ENCODE data around the gene LLPH. TPM values are rescaled to one million over a fixed set of nuclear protein-coding genes. Genes with fewer than 3 reads are reported as not detected.

LLPH gene
- total RNA-seq, 1 donor from 2014 or later: 19.9 TPM

DNA sequence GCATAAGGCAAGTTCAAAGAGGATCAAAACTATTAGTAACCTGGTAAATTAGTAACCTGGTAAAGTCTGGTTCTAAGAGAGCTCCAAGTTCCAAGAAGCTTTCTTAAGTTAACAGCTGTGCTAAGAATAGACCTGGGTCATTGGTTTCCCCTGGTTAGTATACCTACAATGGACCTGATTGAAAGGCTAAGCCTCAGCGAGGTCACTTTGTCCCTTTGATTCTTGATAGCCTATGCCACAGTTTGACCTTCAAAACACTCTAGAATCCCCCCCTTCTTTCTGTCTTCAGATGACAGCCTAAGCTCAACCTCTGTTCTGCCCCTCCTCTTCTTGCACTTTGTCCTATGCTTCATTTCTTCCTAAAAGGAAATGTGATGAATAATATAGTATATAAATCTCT, 53.0 kb downstream of the LLPH start:
- H3K9me3 Mint-ChIP-seq: peaks cover 2% of the 10 kb centered on the region
- H3F3A ChIP-seq (ENCODE audit: low read depth): no peaks in the 10 kb centered on the region
- no peaks in the 10 kb centered on the region for H4K20me1 ChIP-seq (ENCODE audit: low read depth)
- no peak overlapping the region for H3K27ac ChIP-seq
- no peak overlapping the region for H3K4me3 ChIP-seq
- H3K27me3 Mint-ChIP-seq (ENCODE audit: insufficient read depth, low read depth): no peaks in the 10 kb centered on the region
- H3K79me2 ChIP-seq (ENCODE audit: low read depth): no peaks in the 10 kb centered on the region
- no peak for DNase-seq (ENCODE audit: low spot score)
- no peak overlapping the region for H3K4me2 ChIP-seq
- H3K4me1 ChIP-seq: no peaks in the 10 kb centered on the region
- no peaks in the 10 kb centered on the region for H3K36me3 ChIP-seq
- TF ChIP-seq, protein P1, sequence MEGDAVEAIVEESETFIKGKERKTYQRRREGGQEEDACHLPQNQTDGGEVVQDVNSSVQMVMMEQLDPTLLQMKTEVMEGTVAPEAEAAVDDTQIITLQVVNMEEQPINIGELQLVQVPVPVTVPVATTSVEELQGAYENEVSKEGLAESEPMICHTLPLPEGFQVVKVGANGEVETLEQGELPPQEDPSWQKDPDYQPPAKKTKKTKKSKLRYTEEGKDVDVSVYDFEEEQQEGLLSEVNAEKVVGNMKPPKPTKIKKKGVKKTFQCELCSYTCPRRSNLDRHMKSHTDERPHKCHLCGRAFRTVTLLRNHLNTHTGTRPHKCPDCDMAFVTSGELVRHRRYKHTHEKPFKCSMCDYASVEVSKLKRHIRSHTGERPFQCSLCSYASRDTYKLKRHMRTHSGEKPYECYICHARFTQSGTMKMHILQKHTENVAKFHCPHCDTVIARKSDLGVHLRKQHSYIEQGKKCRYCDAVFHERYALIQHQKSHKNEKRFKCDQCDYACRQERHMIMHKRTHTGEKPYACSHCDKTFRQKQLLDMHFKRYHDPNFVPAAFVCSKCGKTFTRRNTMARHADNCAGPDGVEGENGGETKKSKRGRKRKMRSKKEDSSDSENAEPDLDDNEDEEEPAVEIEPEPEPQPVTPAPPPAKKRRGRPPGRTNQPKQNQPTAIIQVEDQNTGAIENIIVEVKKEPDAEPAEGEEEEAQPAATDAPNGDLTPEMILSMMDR (IDR thresholded peaks at IDR 0.05): no peak
- TF ChIP-seq EZH2phosphoT487 (IDR thresholded peaks at IDR 0.05): no peak
- no peak for TF ChIP-seq EZH2 (IDR thresholded peaks at IDR 0.05)
- H3K4me3 Mint-ChIP-seq: no peak overlapping the region
- H3K36me3 Mint-ChIP-seq: no peaks in the 10 kb centered on the region
- H3K27me3 ChIP-seq: no peaks in the 10 kb centered on the region
- no peak overlapping the region for H2AFZ ChIP-seq (replicated peaks)
- no peaks in the 10 kb centered on the region for H3K9me3 ChIP-seq (ENCODE audit: low read depth)
- no peak overlapping the region for H3K27ac Mint-ChIP-seq
- no peak overlapping the region for H3K9ac ChIP-seq
- H3K4me1 Mint-ChIP-seq: no peaks in the 10 kb centered on the region

- Mint-ChIP-seq H3K27me3 (ENCODE audit: insufficient read depth, low read depth) (no peaks in the 10 kb centered on the region), H3K27ac (no peak overlapping the region), H3K4me3 (no peak overlapping the region), H3K4me1 (no peaks in the 10 kb centered on the region), H3K36me3 (no peaks in the 10 kb centered on the region), H3K9me3 (peaks cover 3% of the 10 kb centered on the region)
- H2AFZ ChIP-seq (replicated peaks): no peak overlapping the region
- H3K36me3 ChIP-seq: no peaks in the 10 kb centered on the region
- no peak overlapping the region for H3K4me3 ChIP-seq
- no peaks in the 10 kb centered on the region for H3K9me3 ChIP-seq (ENCODE audit: low read depth)
- peaks cover 1% of the 10 kb centered on the region for H3F3A ChIP-seq (ENCODE audit: low read depth)
- H3K79me2 ChIP-seq (ENCODE audit: low read depth): no peaks in the 10 kb centered on the region
- H3K4me2 ChIP-seq: no peak overlapping the region
- no peak overlapping the region for H3K9ac ChIP-seq
- TF ChIP-seq, protein P1 (IDR thresholded peaks at IDR 0.05): no peak
- TF ChIP-seq EZH2phosphoT487 (IDR thresholded peaks at IDR 0.05) (no peak), EZH2 (IDR thresholded peaks at IDR 0.05) (no peak)
- no peaks in the 10 kb centered on the region for H3K4me1 ChIP-seq
- H3K27ac ChIP-seq: no peak overlapping the region
- H4K20me1 ChIP-seq (ENCODE audit: low read depth): no peaks in the 10 kb centered on the region
- no peaks in the 10 kb centered on the region for H3K27me3 ChIP-seq
- no peak for DNase-seq (ENCODE audit: low spot score)
Observed at GRCh38 chr12:66074561-66074960, 56.0 kb downstream of the LLPH start.

GRCh38 chr12:66072566-66072965, 58.0 kb downstream of the LLPH start:
- Histone ChIP-seq H3K9ac (no peak overlapping the region), H4K20me1 (ENCODE audit: low read depth) (no peaks in the 10 kb centered on the region), H3K27me3 (no peaks in the 10 kb centered on the region), H3F3A (ENCODE audit: low read depth) (peaks cover 11% of the 10 kb centered on the region), H3K79me2 (ENCODE audit: low read depth) (no peaks in the 10 kb centered on the region), H3K4me2 (no peak overlapping the region), H3K9me3 (ENCODE audit: low read depth) (no peaks in the 10 kb centered on the region), H3K4me1 (no peaks in the 10 kb centered on the region), H2AFZ (replicated peaks) (no peak overlapping the region), H3K4me3 (no peak overlapping the region), H3K36me3 (no peaks in the 10 kb centered on the region), H3K27ac (no peak overlapping the region)
- Mint-ChIP-seq H3K27ac (no peak overlapping the region), H3K27me3 (ENCODE audit: insufficient read depth, low read depth) (no peaks in the 10 kb centered on the region), H3K9me3 (peaks cover 3% of the 10 kb centered on the region), H3K4me1 (no peaks in the 10 kb centered on the region), H3K36me3 (no peaks in the 10 kb centered on the region), H3K4me3 (no peak overlapping the region)
- TF ChIP-seq, protein P1 (IDR thresholded peaks at IDR 0.05): no peak
- TF ChIP-seq EZH2phosphoT487 (IDR thresholded peaks at IDR 0.05) (no peak), EZH2 (IDR thresholded peaks at IDR 0.05) (no peak)
- DNase-seq (ENCODE audit: low spot score): no peak

Data from neural progenitor cell (in vitro differentiated cells).